Activated naive CD4-positive, alpha-beta T cell treated with anti-CD3 and anti-CD28 coated beads, Interleukin-2, amount 10 ng/mL, durations not matched to agents 7 days and 5 days (primary cell): Measurements from ENCODE around the gene PER2.
A peak's percentile ranks its signal among the peaks of the same experiment; 100 is the strongest.
"Not testable (repeated sequence)": the region's sequence is repeated elsewhere in the genome, so short reads cannot be mapped to it uniquely, and the experiment has no call there.

Experiments
- CTCF ChIA-PET: fragments of 350-600 bp; sonication (Branson Sonifier 250); formaldehyde crosslinking; loops from one replicate; lab custom pipeline; 2021; ENCODE audit warnings: antibody characterized with exemption; lab: Charles Lee
- DNase-seq: peaks from one replicate; pipeline ENCODE4 v3.0.0-alpha.2; 2020
- H3K27ac Mint-ChIP-seq: one replicate; pipeline ENCODE4 v1.8.0; 2021; ENCODE audit warnings: mild to moderate bottlenecking, moderate library complexity, mixed read lengths
- H3K27me3 Mint-ChIP-seq: one replicate; pipeline ENCODE4 v1.8.0; 2021; ENCODE audit warnings: mild to moderate bottlenecking, mixed read lengths
- H3K36me3 Mint-ChIP-seq: one replicate; pipeline ENCODE4 v1.8.0; 2021; ENCODE audit warnings: mixed read lengths
- H3K4me1 Mint-ChIP-seq: one replicate; pipeline ENCODE4 v1.8.0; 2021; ENCODE audit warnings: mixed read lengths
- H3K4me3 Mint-ChIP-seq: one replicate; pipeline ENCODE4 v1.8.0; 2021; ENCODE audit warnings: mild to moderate bottlenecking, moderate library complexity, mixed read lengths
- H3K9me3 Mint-ChIP-seq: one replicate; pipeline ENCODE4 v1.8.0; 2021; ENCODE audit warnings: mixed read lengths

The PER2 gene

GRCh38 chr2:238272156-238272555, 16.3 kb downstream of the PER2 start:
- Mint-ChIP-seq H3K27ac (no peak overlapping the region), H3K4me1 (no peaks in the 10 kb centered on the region), H3K36me3 (peaks cover 31% of the 10 kb centered on the region), H3K27me3 (no peaks in the 10 kb centered on the region), H3K4me3 (no peak overlapping the region), H3K9me3 (no peaks in the 10 kb centered on the region)
- CTCF ChIA-PET: interaction anchor here (2.8 kb wide), 1 partner anchor 8 kb away, joined by 19 read pairs; no protein-coding TSS in a partner anchor
- no peak for DNase-seq

GRCh38 chr2:238271686-238272085, 16.7 kb downstream of the PER2 start:
- H3K4me1 Mint-ChIP-seq, H3K27me3 Mint-ChIP-seq, CTCF ChIA-PET, H3K9me3 Mint-ChIP-seq, H3K27ac Mint-ChIP-seq, H3K4me3 Mint-ChIP-seq, DNase-seq: not testable (repeated sequence)
- H3K36me3 Mint-ChIP-seq: peaks cover 33% of the 10 kb centered on the region

GRCh38 chr2:238271061-238271554, 17.3 kb downstream of the PER2 start:
- Mint-ChIP-seq H3K27me3 (no peaks in the 10 kb centered on the region), H3K27ac (no peak overlapping the region), H3K4me1 (no peaks in the 10 kb centered on the region), H3K9me3 (no peaks in the 10 kb centered on the region), H3K4me3 (no peak overlapping the region), H3K36me3 (peaks cover 29% of the 10 kb centered on the region)
- no peak for DNase-seq
- CTCF ChIA-PET: interaction anchor here (0.8 kb wide), 1 partner anchor 14 kb away, joined by 3 read pairs; no protein-coding TSS in a partner anchor

- H3K36me3 Mint-ChIP-seq: peaks cover 29% of the 10 kb centered on the region
- peak overlapping the region; percentile 74 for H3K27ac Mint-ChIP-seq
- no peaks in the 10 kb centered on the region for H3K9me3 Mint-ChIP-seq
- H3K4me3 Mint-ChIP-seq: no peak overlapping the region
- DNase-seq: no peak
- no peaks in the 10 kb centered on the region for H3K27me3 Mint-ChIP-seq
- CTCF ChIA-PET: interaction anchor here (0.8 kb wide), 1 partner anchor 14 kb away, joined by 3 read pairs; no protein-coding TSS in a partner anchor
- H3K4me1 Mint-ChIP-seq: no peaks in the 10 kb centered on the region
Measured at GRCh38 chr2:238270606-238271005, 17.8 kb downstream of the PER2 start.

GRCh38 chr2:238269741-238270140, 18.7 kb downstream of the PER2 start:
- Mint-ChIP-seq H3K27ac (no peak overlapping the region), H3K36me3 (peaks cover 25% of the 10 kb centered on the region), H3K4me3 (no peak overlapping the region), H3K27me3 (no peaks in the 10 kb centered on the region), H3K9me3 (no peaks in the 10 kb centered on the region), H3K4me1 (no peaks in the 10 kb centered on the region)
- DNase-seq: no peak
- CTCF ChIA-PET: no interaction called here

GRCh38 chr2:238267884-238268680, 20.3 kb downstream of the PER2 start:
- no peaks in the 10 kb centered on the region for H3K27me3 Mint-ChIP-seq
- H3K4me1 Mint-ChIP-seq: peaks cover 6% of the 10 kb centered on the region
- no peak overlapping the region for H3K4me3 Mint-ChIP-seq
- peaks cover 24% of the 10 kb centered on the region for H3K36me3 Mint-ChIP-seq
- no peak for DNase-seq
- CTCF ChIA-PET: no interaction called here
- no peaks in the 10 kb centered on the region for H3K9me3 Mint-ChIP-seq
- no peak overlapping the region for H3K27ac Mint-ChIP-seq

GRCh38 chr2:238267341-238267710, 21.1 kb downstream of the PER2 start:
- Mint-ChIP-seq H3K27me3 (no peaks in the 10 kb centered on the region), H3K4me1 (peaks cover 9% of the 10 kb centered on the region), H3K27ac (no peak overlapping the region)

GRCh38 chr2:238265605-238266004, 22.8 kb downstream of the PER2 start:
- CTCF ChIA-PET: interaction anchor here (2.9 to 4.7 kb wide), 3 partner anchors 8 to 297 kb away, joined by 13 to 33 read pairs (median 19); no protein-coding TSS in a partner anchor
- Mint-ChIP-seq H3K27ac (no peak overlapping the region), H3K27me3 (no peaks in the 10 kb centered on the region), H3K9me3 (no peaks in the 10 kb centered on the region), H3K4me1 (peaks cover 11% of the 10 kb centered on the region), H3K36me3 (peaks cover 22% of the 10 kb centered on the region), H3K4me3 (no peak overlapping the region)
- DNase-seq: no peak

More at GRCh38 chr2:238267341-238267710, 21.1 kb downstream of the PER2 start:
- CTCF ChIA-PET: no interaction called here
- H3K36me3 Mint-ChIP-seq: peaks cover 24% of the 10 kb centered on the region
- no peak for DNase-seq
- H3K4me3 Mint-ChIP-seq: no peak overlapping the region
- H3K9me3 Mint-ChIP-seq: no peaks in the 10 kb centered on the region

- CTCF ChIA-PET: interaction anchor here (0.7 to 4.7 kb wide), 25 partner anchors 9 to 683 kb away, joined by 3 to 33 read pairs (median 4); partner anchors contain the start of gene ERFE
- no peak overlapping the region for H3K4me3 Mint-ChIP-seq
- no peak for DNase-seq
- no peaks in the 10 kb centered on the region for H3K27me3 Mint-ChIP-seq
- H3K27ac Mint-ChIP-seq: no peak overlapping the region
- H3K9me3 Mint-ChIP-seq: no peaks in the 10 kb centered on the region
- peaks cover 25% of the 10 kb centered on the region for H3K4me1 Mint-ChIP-seq
- peaks cover 21% of the 10 kb centered on the region for H3K36me3 Mint-ChIP-seq
Measured at GRCh38 chr2:238264072-238264460, 24.3 kb downstream of the PER2 start.

GRCh38 chr2:238263204-238264071, 25.0 kb downstream of the PER2 start:
- CTCF ChIA-PET: interaction anchor here (0.7 to 4.7 kb wide), 32 partner anchors 9 to 682 kb away, joined by 3 to 33 read pairs (median 4); partner anchors contain the start of gene ERFE
- no peaks in the 10 kb centered on the region for H3K9me3 Mint-ChIP-seq
- H3K27ac Mint-ChIP-seq: no peak overlapping the region
- no peak overlapping the region for H3K4me3 Mint-ChIP-seq
- no peaks in the 10 kb centered on the region for H3K27me3 Mint-ChIP-seq
- peaks cover 29% of the 10 kb centered on the region for H3K4me1 Mint-ChIP-seq
- DNase-seq: peak; percentile 88
- peaks cover 21% of the 10 kb centered on the region for H3K36me3 Mint-ChIP-seq

- CTCF ChIA-PET: interaction anchor here (0.6 to 4.7 kb wide), 27 partner anchors 8 to 681 kb away, joined by 3 to 33 read pairs (median 4); partner anchors contain the start of gene ERFE
- Mint-ChIP-seq H3K9me3 (no peaks in the 10 kb centered on the region), H3K4me3 (no peak overlapping the region), H3K27ac (no peak overlapping the region), H3K36me3 (peaks cover 22% of the 10 kb centered on the region), H3K4me1 (peaks cover 29% of the 10 kb centered on the region), H3K27me3 (no peaks in the 10 kb centered on the region)
- DNase-seq: no peak
Measured at GRCh38 chr2:238262496-238263122, 25.8 kb downstream of the PER2 start.

- no peak overlapping the region for H3K27ac Mint-ChIP-seq
- CTCF ChIA-PET: interaction anchor here (0.6 to 4.7 kb wide), 6 partner anchors 11 to 404 kb away, joined by 3 to 33 read pairs (median 20); partner anchors contain the start of gene ERFE
- no peaks in the 10 kb centered on the region for H3K9me3 Mint-ChIP-seq
- H3K4me1 Mint-ChIP-seq: peaks cover 31% of the 10 kb centered on the region
- H3K27me3 Mint-ChIP-seq: no peaks in the 10 kb centered on the region
- peaks cover 15% of the 10 kb centered on the region for H3K36me3 Mint-ChIP-seq
- no peak overlapping the region for H3K4me3 Mint-ChIP-seq
- no peak for DNase-seq
Measured at GRCh38 chr2:238261718-238262375, 26.6 kb downstream of the PER2 start.

GRCh38 chr2:238260883-238261282, 27.5 kb downstream of the PER2 start:
- H3K36me3 Mint-ChIP-seq: peaks cover 15% of the 10 kb centered on the region
- no peaks in the 10 kb centered on the region for H3K9me3 Mint-ChIP-seq
- DNase-seq: no peak
- no peaks in the 10 kb centered on the region for H3K27me3 Mint-ChIP-seq
- no peak overlapping the region for H3K4me3 Mint-ChIP-seq
- H3K27ac Mint-ChIP-seq: no peak overlapping the region
- H3K4me1 Mint-ChIP-seq: peaks cover 32% of the 10 kb centered on the region
- CTCF ChIA-PET: interaction anchor here (1.0 to 3.8 kb wide), 5 partner anchors 12 to 403 kb away, joined by 3 to 24 read pairs (median 3); no protein-coding TSS in a partner anchor
